Upper lobe of left lung (tissue), 6 donors: ENCODE data around the gene ADGRL3. TPM values are rescaled to one million over a fixed set of nuclear protein-coding genes. Genes with fewer than 3 reads are reported as not detected.

Source experiments
- ATAC-seq, 2 donors: fragments of 200-7000 bp; cut with Tn5 transposase; one replicate each; pipeline ENCODE4 v1.9.1; 2022; ENCODE audit warnings: mild to moderate bottlenecking in 2 of 2, moderate library complexity in 2 of 2; ENCODE audit not compliant: low FRiP score in 2 of 2
- DNase-seq, 2 donors: peaks; one replicate each; pipeline ENCODE4 v3.0.0-alpha.2; 2019 to 2020
- H3K27ac ChIP-seq, 4 donors: fragments of 200-600 bp; sonication (generic); one replicate each; pipeline ENCODE4 v1.5.1; 2016 to 2019
- H3K27me3 ChIP-seq, 4 donors: fragments of 200-600 bp; sonication (generic); one replicate each; pipeline ENCODE4 v1.5.1; 2017 to 2019
- H3K36me3 ChIP-seq, 4 donors: fragments of 200-600 bp; sonication (generic); one replicate each; pipeline ENCODE4 v1.5.1; 2016 to 2019
- H3K4me1 ChIP-seq, 4 donors: fragments of 200-600 bp; sonication (generic); one replicate each; pipeline ENCODE4 v1.5.1; 2018 to 2019
- H3K4me3 ChIP-seq, 4 donors: fragments of 200-600 bp; sonication (generic); one replicate each; pipeline ENCODE4 v1.5.1; 2017 to 2019; ENCODE audit warnings: mild to moderate bottlenecking in 2 of 4, moderate library complexity in 1 of 4
- H3K9me3 ChIP-seq, 4 donors: fragments of 200-600 bp; sonication (generic); one replicate each; pipeline ENCODE4 v1.5.1; 2018 to 2019
- CTCF ChIP-seq, 6 experiments: fragments of 450-650 bp in 4 of 6; fragments of 200-600 bp in 2 of 6; sonication (generic) in 2 of 6; IDR thresholded peaks; one replicate each; pipeline ENCODE4 v1.5.1; 2016 to 2019; ENCODE audit warnings: antibody characterized with exemption in 6 of 6
- EP300 ChIP-seq, 4 donors: sonication (generic); formaldehyde crosslinking; IDR thresholded peaks; one replicate each; pipeline ENCODE4 v1.5.1; 2017; ENCODE audit warnings: antibody characterized with exemption in 4 of 4, control low read depth in 2 of 4
- POLR2A ChIP-seq, 4 donors: fragments of 450-650 bp; IDR thresholded peaks; one replicate each; pipeline ENCODE4 v1.5.1; 2016 to 2017; ENCODE audit warnings: antibody characterized with exemption in 4 of 4, mild to moderate bottlenecking in 2 of 4
- POLR2AphosphoS5 ChIP-seq, 2 donors: sonication (generic); formaldehyde crosslinking; IDR thresholded peaks; one replicate each; pipeline ENCODE4 v1.5.1; 2017; ENCODE audit warnings: antibody characterized with exemption in 2 of 2
- WGBS, 2 donors: methylation state at CpG; one replicate each; pipeline ENCODE4 v1.1.5; 2017 to 2018; 5-methylcytosine and 5-hydroxymethylcytosine counted together
- total RNA-seq, 6 donors: library from RNA; depleted of rRNA in 4 of 6; stranded (reverse); fragments of >200 nt in 4 of 6; gene quantifications; one replicate each; pipeline versions ENCODE4 v1.1.0 to v1.2.1, GENCODE V29; 2016 to 2021
- donor health status: DM: no; HTN: no; CAD: no; lungs with moderate emphysema.
- donor health status: DM: no; HTN: yes; CAD: no; lungs with severe emphysema.

ADGRL3 gene
- total RNA-seq, 6 donors from 2014 or later, result 1.0 to 8.5 (median 2.9) TPM

- no peak for ATAC-seq
- H3K27ac ChIP-seq, result no peak overlapping the region
- no peaks in the 10 kb centered on the region for H3K36me3 ChIP-seq
- no peak overlapping the region for H3K4me3 ChIP-seq
- H3K9me3 ChIP-seq, result no peaks in the 10 kb centered on the region
- H3K4me1 ChIP-seq, result no peaks in the 10 kb centered on the region
- no peak for DNase-seq
- H3K27me3 ChIP-seq, result no peaks in the 10 kb centered on the region
- TF ChIP-seq EP300 (IDR thresholded peaks at IDR 0.05) (no peak), CTCF (IDR thresholded peaks at IDR 0.05) (no peak), POLR2AphosphoS5 (IDR thresholded peaks at IDR 0.05) (no peak), POLR2A (IDR thresholded peaks at IDR 0.05) (no peak)
- WGBS, 2 donors, result 87 to 94% methylated on average over 2 of the region's 2 CpGs
These were observed 750.5 kb downstream of the ADGRL3 start for GRCh38 chr4:61950625-61951024.

- no peak for DNase-seq
- Histone ChIP-seq H3K4me1 (no peaks in the 10 kb centered on the region), H3K36me3 (no peaks in the 10 kb centered on the region), H3K9me3 (no peaks in the 10 kb centered on the region), H3K27me3 (no peaks in the 10 kb centered on the region), H3K4me3 (no peak overlapping the region), H3K27ac (no peak overlapping the region)
- TF ChIP-seq POLR2AphosphoS5 (IDR thresholded peaks at IDR 0.05) (no peak), EP300 (IDR thresholded peaks at IDR 0.05) (no peak), CTCF (IDR thresholded peaks at IDR 0.05) (no peak), POLR2A (IDR thresholded peaks at IDR 0.05) (no peak)
- no peak for ATAC-seq
These were observed 753.3 kb downstream of the ADGRL3 start for GRCh38 chr4:61953386-61953785.

GRCh38 chr4:61958591-61958990, 758.5 kb downstream of the ADGRL3 start:
- Histone ChIP-seq H3K36me3 (no peaks in the 10 kb centered on the region), H3K4me1 (no peaks in the 10 kb centered on the region), H3K27ac (no peak overlapping the region), H3K4me3 (no peak overlapping the region), H3K27me3 (no peaks in the 10 kb centered on the region), H3K9me3 (no peaks in the 10 kb centered on the region)
- TF ChIP-seq EP300 (IDR thresholded peaks at IDR 0.05), result no peak
- no peak for TF ChIP-seq POLR2AphosphoS5 (IDR thresholded peaks at IDR 0.05)
- no peak for TF ChIP-seq CTCF (IDR thresholded peaks at IDR 0.05)
- no peak for TF ChIP-seq POLR2A (IDR thresholded peaks at IDR 0.05)
- ATAC-seq (no peak), DNase-seq (no peak)
- 67 to 94% methylated on average over 1 of the region's 1 CpG for WGBS, 2 donors

- no peak for DNase-seq
- no peak overlapping the region for H3K4me3 ChIP-seq
- 100% methylated on average over 1 of the region's 1 CpG for WGBS, 2 donors
These were observed 759.0 kb downstream of the ADGRL3 start for GRCh38 chr4:61959087-61959486.

More at GRCh38 chr4:61959087-61959486, 759.0 kb downstream of the ADGRL3 start:
- H3K27ac ChIP-seq, result no peak overlapping the region
- ATAC-seq, result no peak
- H3K9me3 ChIP-seq, result no peaks in the 10 kb centered on the region
- no peak for TF ChIP-seq POLR2A (IDR thresholded peaks at IDR 0.05)
- no peak for TF ChIP-seq CTCF (IDR thresholded peaks at IDR 0.05)
- TF ChIP-seq EP300 (IDR thresholded peaks at IDR 0.05), result no peak
- TF ChIP-seq POLR2AphosphoS5 (IDR thresholded peaks at IDR 0.05), result no peak
- no peaks in the 10 kb centered on the region for H3K27me3 ChIP-seq
- H3K4me1 ChIP-seq, result no peaks in the 10 kb centered on the region
- no peaks in the 10 kb centered on the region for H3K36me3 ChIP-seq
